ENCODE data around the gene SEZ6.

DNA sequence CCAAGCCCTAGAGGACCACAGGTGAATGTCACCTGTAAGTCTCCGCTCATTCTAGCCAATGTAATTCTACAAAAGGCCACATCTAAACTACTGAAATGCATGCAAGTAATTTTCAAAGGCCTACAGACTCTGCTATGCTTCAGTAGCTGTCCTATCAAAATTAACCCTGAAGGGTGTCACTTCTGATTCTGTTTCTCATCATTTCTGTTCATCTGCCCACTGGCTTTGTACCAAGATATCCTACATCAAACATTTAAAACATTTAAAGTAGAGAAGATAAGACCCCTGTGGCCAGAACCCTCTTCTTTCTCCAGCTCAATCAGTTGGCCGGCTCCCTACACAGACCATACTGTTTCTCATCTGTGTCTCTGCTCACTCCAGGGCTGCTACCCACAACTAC is 76.0 kb downstream of the SEZ6 start:
- TF ChIP-seq POLR2AphosphoS5 (IDR thresholded peaks at IDR 0.05), result no peak
- no peak for TF ChIP-seq EP300 (IDR thresholded peaks at IDR 0.05)
